Measurements from ENCODE around the gene FEM1C. TPM values are rescaled to one million over a fixed set of nuclear protein-coding genes. Genes with fewer than 3 reads are reported as not detected.

FEM1C gene
- total RNA-seq, 1 donor from 2014 or later: 24.1 TPM

DNA sequence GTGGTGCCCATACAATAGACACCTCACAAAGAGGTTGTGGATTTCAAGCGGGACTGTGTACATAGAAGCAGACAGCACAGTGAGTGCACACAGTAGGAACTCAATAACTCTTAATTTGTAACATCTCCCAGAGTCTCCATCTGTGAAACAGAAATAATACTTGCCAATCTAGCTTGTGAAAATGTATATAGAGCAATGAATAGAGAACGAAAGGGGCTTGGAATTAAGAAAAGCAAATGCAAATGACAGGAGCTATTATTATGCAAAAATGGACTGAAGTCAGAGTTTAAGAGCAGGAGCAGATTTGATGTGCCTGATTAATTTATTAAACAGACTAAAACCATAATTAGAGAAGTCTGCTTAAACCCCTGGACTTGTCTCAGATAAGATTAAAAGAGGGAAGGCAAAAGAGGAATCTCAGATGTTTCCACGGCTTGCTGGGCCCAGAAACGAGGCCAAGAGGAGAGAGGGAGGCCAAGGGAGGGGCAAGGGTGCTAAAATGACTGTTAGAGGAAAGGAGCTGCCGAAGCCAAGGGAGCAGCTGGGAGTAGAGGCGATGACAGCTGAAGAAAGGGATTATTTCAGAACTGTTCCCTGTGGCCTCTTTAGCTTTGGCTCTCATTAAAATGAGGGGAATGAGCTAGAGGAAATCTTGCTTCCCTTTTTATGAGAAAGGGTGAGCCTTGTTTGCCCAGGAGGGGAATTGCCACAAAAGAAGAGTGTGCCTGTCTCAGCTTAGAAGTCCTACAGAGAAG is 72.1 kb downstream of the FEM1C start:
- ATAC-seq (peak; percentile 51 to 54), DNase-seq (no peak)
- H3K9me3 ChIP-seq: no peaks in the 10 kb centered on the region
- H3K4me1 ChIP-seq: peaks cover 7% of the 10 kb centered on the region
- TF ChIP-seq, protein P1, sequence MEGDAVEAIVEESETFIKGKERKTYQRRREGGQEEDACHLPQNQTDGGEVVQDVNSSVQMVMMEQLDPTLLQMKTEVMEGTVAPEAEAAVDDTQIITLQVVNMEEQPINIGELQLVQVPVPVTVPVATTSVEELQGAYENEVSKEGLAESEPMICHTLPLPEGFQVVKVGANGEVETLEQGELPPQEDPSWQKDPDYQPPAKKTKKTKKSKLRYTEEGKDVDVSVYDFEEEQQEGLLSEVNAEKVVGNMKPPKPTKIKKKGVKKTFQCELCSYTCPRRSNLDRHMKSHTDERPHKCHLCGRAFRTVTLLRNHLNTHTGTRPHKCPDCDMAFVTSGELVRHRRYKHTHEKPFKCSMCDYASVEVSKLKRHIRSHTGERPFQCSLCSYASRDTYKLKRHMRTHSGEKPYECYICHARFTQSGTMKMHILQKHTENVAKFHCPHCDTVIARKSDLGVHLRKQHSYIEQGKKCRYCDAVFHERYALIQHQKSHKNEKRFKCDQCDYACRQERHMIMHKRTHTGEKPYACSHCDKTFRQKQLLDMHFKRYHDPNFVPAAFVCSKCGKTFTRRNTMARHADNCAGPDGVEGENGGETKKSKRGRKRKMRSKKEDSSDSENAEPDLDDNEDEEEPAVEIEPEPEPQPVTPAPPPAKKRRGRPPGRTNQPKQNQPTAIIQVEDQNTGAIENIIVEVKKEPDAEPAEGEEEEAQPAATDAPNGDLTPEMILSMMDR (IDR thresholded peaks at IDR 0.05): no peak
- H3K27ac ChIP-seq: no peak overlapping the region
- no peak overlapping the region for H3K4me3 ChIP-seq
- intact Hi-C loops (cut with DNase I): no loop called here
- no peaks in the 10 kb centered on the region for H3K27me3 ChIP-seq (ENCODE audit: low read depth)
- no peaks in the 10 kb centered on the region for H3K36me3 ChIP-seq

GRCh38 chr5:115471345-115472063 is 73.1 kb downstream of the FEM1C start:
- Histone ChIP-seq H3K27me3 (ENCODE audit: low read depth) (no peaks in the 10 kb centered on the region), H3K36me3 (no peaks in the 10 kb centered on the region), H3K9me3 (no peaks in the 10 kb centered on the region), H3K27ac (no peak overlapping the region), H3K4me1 (peaks cover 7% of the 10 kb centered on the region), H3K4me3 (no peak overlapping the region)
- intact Hi-C loops (cut with DNase I): no loop called here
- no peak for DNase-seq
- peak; percentile 62 to 69 for ATAC-seq
- TF ChIP-seq, protein P1 (IDR thresholded peaks at IDR 0.05): no peak

- intact Hi-C loops (cut with DNase I): no loop called here
- Histone ChIP-seq H3K4me1 (peaks cover 7% of the 10 kb centered on the region), H3K9me3 (no peaks in the 10 kb centered on the region), H3K36me3 (no peaks in the 10 kb centered on the region), H3K4me3 (no peak overlapping the region), H3K27ac (no peak overlapping the region), H3K27me3 (ENCODE audit: low read depth) (no peaks in the 10 kb centered on the region)
- TF ChIP-seq, protein P1 (IDR thresholded peaks at IDR 0.05): no peak
- DNase-seq: no peak
- no peak for ATAC-seq
Observed at GRCh38 chr5:115470921-115471320, 73.7 kb downstream of the FEM1C start.

Other genes with a start within 250 kb of the FEM1C start
- 7.4 TPM for gene CCDC112, start 248.1 kb downstream of the FEM1C start, total RNA-seq
- 5.8 TPM for gene TICAM2, start 57.7 kb upstream of the FEM1C start, total RNA-seq
- gene TMED7, start 81.3 kb upstream of the FEM1C start, total RNA-seq: 82.2 TPM